ENCODE measurements around the gene TMEM203. TPM values are rescaled to one million over a fixed set of nuclear protein-coding genes. Genes with fewer than 3 reads are reported as not detected.

Gene TMEM203
- total RNA-seq, 1 experiment from 2014 or later, result 50.6 TPM

- TF ChIP-seq SMAD4 (CRISPR knock-in tag; IDR thresholded peaks at IDR 0.05) (no peak), IRF2 (CRISPR knock-in tag; IDR thresholded peaks at IDR 0.05; ENCODE audit: borderline replicate concordance, low read depth) (no peak), ZNF425 (CRISPR knock-in tag; conservative IDR thresholded peaks at IDR 0.05) (no peak), NR3C1 (CRISPR knock-in tag; conservative IDR thresholded peaks at IDR 0.05; ENCODE audit: low read depth) (no peak), TEAD4 (CRISPR knock-in tag; IDR thresholded peaks at IDR 0.05) (no peak), ZNF396 (CRISPR knock-in tag; IDR thresholded peaks at IDR 0.05; ENCODE audit: borderline replicate concordance) (no peak), TEAD1 (CRISPR knock-in tag; IDR thresholded peaks at IDR 0.05) (peak; percentile 55; the same call in 1 of the 2 replicates), AR (CRISPR knock-in tag; IDR thresholded peaks at IDR 0.05) (no peak), GRHL2 (CRISPR knock-in tag; IDR thresholded peaks at IDR 0.05; ENCODE audit: insufficient replicate concordance, severe bottlenecking) (no peak), ZNF423 (CRISPR knock-in tag; IDR thresholded peaks at IDR 0.05) (no peak), ZNF317 (CRISPR knock-in tag; IDR thresholded peaks at IDR 0.05; ENCODE audit: borderline replicate concordance, low read depth) (no peak), TP53 (CRISPR knock-in tag; IDR thresholded peaks at IDR 0.05) (peak; percentile 76; the same call in 1 of the 2 replicates), ZNF281 (CRISPR knock-in tag; IDR thresholded peaks at IDR 0.05) (peak; percentile 70; the same call in 1 of the 2 replicates), JUN (CRISPR knock-in tag; IDR thresholded peaks at IDR 0.05) (peak; percentile 60; the same call in 1 of the 2 replicates), SOX15 (CRISPR knock-in tag; IDR thresholded peaks at IDR 0.05) (no peak), USF2 (CRISPR knock-in tag; IDR thresholded peaks at IDR 0.05) (peak; percentile 72), ZNF512 (CRISPR knock-in tag; IDR thresholded peaks at IDR 0.05; ENCODE audit: borderline replicate concordance) (no peak), FOXJ3 (CRISPR knock-in tag; IDR thresholded peaks at IDR 0.05; ENCODE audit: borderline replicate concordance) (no peak), CBFB (CRISPR knock-in tag; IDR thresholded peaks at IDR 0.05; ENCODE audit: low read depth) (peak; percentile 97), CREB1 (CRISPR knock-in tag; IDR thresholded peaks at IDR 0.05) (peak; percentile 100), HMGXB4 (CRISPR knock-in tag; IDR thresholded peaks at IDR 0.05) (peak; percentile 94)
- TF ChIP-seq, protein P1, sequence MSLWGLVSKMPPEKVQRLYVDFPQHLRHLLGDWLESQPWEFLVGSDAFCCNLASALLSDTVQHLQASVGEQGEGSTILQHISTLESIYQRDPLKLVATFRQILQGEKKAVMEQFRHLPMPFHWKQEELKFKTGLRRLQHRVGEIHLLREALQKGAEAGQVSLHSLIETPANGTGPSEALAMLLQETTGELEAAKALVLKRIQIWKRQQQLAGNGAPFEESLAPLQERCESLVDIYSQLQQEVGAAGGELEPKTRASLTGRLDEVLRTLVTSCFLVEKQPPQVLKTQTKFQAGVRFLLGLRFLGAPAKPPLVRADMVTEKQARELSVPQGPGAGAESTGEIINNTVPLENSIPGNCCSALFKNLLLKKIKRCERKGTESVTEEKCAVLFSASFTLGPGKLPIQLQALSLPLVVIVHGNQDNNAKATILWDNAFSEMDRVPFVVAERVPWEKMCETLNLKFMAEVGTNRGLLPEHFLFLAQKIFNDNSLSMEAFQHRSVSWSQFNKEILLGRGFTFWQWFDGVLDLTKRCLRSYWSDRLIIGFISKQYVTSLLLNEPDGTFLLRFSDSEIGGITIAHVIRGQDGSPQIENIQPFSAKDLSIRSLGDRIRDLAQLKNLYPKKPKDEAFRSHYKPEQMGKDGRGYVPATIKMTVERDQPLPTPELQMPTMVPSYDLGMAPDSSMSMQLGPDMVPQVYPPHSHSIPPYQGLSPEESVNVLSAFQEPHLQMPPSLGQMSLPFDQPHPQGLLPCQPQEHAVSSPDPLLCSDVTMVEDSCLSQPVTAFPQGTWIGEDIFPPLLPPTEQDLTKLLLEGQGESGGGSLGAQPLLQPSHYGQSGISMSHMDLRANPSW (CRISPR knock-in tag; conservative IDR thresholded peaks at IDR 0.05; ENCODE audit: low read depth), result no peak
These were observed 16.8 kb downstream of the TMEM203 start, which contains the start of the genes ANAPC2 and SSNA1 (continued) for GRCh38 chr9:137188490-137189296.

All from WTC11 (cell line).